NCI-H1694 treated with DMSO at 0.1 percent for 48 hours (cell line): Measurements from ENCODE around the gene BUB1B.
"Not testable (repeated sequence)": the region's sequence is repeated elsewhere in the genome, so short reads cannot be mapped to it uniquely, and the experiment has no call there.

Experiments
- DNase-seq: peaks from one replicate; lab custom pipeline; 2025; lab: John Stamatoyannopoulos, UW

BUB1B gene

DNA sequence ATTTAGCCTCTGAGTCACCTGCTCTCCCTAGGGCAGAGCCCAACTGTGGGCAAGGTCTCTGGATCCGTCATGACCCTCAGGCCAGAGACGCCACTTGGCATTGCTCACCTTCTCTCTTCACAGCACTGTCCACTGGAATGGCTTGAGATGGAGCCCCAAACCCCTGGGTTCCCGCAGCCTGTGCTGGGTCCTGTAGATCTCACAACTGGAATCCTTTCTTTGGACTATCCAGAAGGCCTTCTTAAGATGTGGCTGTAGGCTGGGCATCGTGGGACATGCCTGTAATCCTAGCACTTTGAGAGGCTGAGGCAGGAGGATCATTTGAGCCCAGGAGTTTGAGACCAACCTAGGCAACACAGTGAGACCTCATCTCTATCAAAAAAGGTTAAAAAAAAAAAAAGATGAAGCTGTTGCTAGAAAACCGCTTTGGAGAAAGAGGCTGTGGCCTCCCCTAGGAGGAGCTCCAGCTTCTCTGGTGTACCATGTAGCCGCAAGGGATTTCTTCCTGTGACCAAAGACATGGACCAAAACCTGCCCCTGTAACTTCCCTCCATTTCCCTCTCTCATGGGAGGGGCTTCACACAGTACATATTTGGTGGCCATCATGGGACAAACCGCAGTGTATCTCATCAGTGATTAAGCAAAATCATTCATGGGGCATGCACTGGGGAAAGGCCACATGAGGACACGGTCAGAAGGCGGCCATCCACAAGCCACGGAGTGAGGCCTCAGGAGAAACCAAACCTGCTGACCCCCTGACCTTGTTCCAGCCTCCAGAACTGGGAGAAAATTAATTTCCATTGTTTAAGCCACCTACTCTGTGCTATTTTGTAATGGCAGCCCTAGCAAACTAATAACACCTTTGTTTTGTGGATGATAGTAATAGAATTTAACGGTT is 23.3 kb upstream of the BUB1B start:
- no peak for DNase-seq

DNA sequence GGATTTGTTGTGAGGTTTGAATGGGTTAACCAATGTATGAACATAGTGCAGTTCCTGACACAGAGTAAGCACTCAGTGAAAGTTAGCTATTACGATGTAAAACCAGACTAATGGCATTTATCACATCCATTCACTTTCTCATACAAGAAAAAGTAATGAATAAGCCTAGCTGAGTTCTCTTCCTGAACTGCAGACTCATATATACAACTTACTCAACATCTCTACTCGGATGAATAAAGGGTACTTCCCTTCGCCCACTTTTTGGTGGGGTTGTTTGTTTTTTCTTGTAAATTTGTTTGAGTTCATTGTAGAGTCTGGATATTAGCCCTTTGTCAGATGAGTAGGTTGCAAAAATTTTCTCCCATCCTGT is 22.7 kb upstream of the BUB1B start:
- not testable (repeated sequence) for DNase-seq

DNA sequence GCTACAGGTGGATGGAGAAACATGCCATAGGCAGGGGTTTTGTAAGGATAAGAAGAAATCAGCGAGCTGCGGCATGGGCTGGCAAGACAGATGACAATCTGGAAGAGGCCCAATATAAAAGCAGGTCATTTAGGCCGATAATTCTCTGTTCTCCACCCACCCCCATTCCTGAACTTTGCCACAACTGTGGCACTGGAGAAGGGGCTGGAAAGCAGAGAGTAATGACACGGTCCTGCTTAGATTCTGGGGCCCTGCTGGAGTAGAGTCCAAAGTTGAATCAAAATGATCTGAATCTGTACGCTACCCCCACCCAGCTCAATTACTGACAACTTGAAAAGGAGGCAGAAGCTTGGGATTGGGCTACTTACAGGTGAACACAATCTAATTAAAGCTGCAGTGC is 18.4 kb upstream of the BUB1B start:
- no peak for DNase-seq

DNA sequence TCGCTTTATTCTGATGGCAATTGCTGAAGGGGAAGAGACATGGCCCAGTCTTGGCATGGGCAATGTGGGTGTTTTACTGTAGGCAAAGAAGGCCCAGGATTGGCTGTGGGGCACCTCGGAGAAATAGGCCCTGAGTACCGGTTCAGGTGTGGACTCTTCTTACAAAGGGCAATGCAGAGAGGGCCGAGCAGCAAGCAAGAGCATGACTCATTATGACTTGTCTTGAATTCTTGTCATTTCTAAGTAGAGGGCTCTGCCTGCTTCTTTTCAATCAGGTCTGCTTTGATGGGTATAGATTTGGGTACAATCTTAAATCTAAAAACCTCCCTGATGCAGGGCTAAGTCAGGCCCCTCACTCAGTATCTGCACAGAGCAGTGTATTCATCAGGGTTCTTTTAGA is 14.8 kb upstream of the BUB1B start:
- no peak for DNase-seq

DNA sequence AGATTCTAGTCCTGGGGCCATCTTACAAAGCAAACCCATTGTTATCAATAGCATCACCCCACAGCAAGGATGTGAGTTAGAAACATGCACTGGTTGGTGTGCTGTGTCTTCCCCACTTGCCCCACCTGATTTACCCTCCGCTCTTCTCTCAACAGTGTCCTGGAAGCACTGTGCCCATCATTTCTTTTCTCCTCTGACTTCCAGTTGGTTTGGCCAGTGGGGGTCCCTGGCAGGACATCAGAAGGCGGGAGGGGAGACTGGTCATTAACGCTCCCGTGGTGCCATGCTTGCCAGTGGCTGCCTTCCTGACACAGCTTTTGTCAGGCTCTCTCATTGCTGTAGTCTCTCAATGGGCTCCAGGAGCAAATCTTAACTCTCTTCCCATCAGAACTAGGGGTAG is 11.5 kb upstream of the BUB1B start:
- DNase-seq = no peak

DNA sequence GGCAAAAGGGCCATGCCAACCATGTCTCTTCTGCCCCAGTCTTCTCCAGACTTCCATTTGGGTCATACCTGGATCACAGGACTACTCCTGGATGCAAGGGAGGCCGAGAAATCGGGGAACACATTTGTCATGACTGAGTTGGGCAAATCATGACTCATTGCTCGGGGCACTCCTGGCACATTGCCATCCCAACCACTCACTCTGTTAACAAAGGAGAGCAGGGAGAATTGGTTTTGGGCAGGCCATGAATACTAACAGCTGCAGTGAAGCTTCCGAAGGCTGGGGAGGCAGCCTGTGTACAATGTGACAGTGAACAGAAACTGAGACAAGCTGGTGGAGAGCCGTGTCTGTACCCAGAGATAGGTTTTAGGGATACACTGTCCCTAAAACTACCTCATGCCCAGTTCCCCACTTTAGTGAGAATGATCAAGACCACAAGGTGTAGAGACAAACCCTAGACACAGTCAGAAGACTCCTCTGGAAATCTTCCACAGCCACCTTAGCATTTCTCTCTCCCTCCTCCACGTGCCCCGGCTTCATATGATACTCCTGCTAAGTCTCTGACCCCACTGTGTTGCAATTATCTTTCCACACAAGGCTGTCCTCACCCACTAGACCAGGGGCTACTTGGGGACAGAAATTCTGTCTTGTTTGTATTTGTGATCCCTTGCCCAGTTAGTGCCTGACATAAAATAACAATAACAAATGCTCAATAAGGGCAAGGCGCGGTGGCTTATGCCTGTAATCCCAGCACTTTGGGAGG is 10.5 kb upstream of the BUB1B start:
- DNase-seq = no peak

DNA sequence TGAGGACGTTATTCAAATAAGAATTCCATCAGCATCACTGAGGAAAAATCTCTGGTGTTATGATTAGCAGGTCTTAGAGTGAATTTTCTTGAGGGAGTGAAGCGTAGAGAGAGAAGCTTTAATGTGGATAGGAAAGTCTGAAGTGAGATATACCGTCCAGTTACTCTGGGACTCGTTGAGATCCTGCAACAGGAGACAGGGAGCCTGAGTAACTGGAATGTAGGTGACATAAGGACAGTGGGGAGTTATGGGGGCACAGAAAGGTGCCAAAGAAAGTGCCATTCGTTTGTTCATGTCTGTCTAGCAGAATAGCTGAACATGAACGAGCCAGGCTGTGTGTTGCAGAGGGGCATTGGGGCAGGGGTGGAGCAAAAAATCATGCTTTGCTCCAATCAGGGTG is 9.4 kb upstream of the BUB1B start:
- no peak for DNase-seq

DNA sequence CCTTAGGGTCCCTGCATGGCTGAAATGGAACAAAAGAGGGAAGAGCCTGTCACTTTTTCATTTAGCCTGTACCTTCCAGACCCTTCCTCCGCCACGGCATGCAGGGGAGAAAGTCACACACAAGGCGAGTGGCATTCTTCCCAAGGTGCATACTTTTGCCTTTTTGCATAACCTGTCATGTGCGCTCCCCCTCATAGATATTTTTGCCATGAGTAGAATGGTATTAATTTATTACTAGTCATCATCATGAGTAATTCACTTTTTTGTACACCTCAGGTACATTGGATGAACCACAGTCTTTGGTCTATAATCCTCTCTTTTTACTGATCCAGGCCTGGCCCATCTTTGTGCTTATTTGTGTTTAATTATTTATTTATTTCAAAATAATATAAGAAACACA is 8.9 kb upstream of the BUB1B start:
- no peak for DNase-seq

DNA sequence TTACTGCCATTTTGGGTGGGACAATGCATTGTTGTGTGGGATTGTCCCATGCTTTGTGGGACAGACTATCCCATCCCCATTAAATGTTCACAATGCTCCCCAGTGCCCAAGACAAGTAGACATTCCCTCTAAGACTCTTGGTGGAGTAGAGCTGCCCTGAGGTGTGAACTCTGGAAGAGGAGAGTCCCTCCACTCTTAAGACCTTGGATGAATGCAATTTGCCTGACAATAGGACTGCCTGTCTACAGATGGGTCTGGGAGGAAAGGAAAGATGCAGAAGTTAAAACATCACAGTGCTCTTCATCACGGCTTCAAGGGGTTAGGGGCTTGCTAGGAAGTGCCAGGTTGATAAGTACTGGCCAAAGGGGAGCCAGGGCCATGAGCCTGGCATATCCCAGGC is 6.0 kb upstream of the BUB1B start:
- not testable (repeated sequence) for DNase-seq

DNA sequence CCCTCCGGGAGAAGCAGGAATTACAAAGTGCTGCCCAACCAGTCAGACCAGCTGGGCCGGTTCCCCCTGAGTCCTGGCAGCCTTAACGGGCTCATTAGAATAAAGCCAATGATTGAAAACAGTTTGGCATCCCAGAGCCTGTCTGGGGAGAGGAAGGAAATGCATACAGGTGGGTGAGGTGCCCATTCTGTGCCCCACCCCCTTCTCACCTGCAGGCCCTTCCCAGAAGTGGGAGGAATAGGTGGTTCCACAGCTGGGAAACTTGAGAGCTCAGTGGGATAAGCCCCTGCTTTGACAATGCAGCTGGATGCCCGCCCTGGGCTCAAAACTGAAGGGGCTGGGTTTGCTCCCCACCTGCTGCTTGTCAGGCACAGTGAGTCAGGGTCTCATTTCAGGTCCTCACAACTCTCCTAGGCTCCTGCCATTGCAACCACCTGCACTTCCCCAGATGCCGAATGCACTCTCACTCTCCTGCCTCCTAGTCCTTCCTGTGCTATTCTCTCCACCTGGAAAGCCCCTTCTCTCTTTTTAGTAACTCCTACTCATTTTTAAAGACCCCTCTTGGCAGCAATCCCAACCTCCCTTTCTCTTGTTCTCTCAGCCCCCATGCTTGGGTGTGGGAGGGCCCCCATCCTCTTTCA is 5.5 kb upstream of the BUB1B start:
- no peak for DNase-seq

DNA sequence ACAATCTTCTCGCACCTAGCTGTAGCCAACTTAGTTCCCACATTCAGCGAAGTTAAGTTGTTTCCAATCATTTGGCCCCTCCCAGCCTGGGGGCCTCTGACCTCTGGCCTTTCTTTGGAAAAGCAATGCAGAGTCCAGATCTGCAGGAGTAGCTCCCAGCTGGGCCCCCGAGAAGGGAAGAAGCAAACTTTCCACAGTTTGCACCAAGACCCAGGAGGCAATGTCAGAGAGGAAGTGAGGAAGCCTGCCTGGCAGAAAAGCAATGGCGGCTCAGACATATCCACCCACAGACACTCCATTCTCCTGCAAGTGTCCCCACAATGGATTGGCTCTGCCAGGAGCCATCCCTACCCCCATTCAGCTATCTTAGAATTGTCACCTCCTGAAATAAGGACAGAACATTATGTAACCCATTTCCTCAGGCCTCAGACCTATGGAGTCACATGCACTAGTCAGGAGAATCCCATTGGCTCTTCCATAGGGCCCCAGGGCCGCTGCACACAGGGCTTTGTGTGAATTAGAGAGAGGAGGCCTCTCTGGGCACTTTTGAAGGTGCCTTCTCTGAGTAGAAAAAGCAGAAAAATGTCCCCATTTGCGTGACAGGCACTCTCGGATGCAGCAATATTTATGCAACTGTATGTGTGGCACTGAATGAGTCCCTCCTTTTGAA is 3.0 kb upstream of the BUB1B start:
- DNase-seq = no peak

DNA sequence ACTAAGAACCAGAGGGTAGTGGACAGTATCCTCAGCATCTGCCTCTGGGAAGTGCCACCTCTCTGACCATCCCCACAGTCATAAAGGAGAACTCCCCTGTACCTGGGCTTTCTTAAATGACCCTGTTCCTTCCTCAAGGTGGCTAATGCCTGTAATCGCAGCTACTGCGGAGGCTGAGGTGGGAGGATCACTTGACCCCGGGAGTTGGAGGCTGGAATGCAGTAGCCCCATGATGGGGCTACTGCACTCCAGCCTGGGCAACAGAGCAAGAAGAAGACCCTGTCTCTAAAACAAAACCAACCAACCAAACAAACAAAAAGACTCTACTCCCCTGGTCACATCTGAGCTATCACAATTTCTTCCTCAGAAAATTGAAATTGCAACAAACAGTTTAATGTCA is 848 bp upstream of the BUB1B start:
- DNase-seq = no peak

DNA sequence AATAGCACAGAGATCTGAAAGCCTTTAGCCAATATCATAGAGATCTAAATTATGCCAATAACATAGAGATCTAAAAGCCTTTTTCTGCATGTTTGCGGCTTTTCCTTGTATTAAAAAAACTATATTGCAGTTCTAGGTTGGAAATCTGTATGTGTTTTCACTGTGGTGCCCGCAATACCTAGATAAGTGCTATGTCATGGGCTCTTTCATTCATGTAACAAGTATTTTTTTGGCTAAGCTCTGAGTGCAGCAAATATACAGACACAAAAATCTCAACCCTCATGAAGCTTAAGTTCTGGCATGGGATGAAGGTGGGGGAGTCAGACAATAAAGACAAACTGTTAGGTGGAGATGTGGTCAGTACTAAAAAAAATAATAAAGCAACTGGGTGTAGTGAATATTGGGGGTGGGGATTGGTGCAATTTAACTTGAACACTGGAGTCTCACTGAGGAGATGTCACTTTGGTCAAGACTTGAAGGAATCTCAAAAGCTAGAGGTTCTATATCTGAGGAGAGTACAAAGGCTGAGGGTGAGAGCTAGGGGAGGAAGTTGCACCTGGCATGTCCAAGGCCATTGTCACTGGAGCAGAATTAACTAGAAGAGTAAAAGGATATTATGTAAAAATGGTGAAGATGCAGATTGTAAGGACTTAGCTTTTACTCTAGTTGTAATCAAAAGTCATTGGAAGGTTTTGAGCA is 973 bp downstream of the BUB1B start:
- DNase-seq = no peak

DNA sequence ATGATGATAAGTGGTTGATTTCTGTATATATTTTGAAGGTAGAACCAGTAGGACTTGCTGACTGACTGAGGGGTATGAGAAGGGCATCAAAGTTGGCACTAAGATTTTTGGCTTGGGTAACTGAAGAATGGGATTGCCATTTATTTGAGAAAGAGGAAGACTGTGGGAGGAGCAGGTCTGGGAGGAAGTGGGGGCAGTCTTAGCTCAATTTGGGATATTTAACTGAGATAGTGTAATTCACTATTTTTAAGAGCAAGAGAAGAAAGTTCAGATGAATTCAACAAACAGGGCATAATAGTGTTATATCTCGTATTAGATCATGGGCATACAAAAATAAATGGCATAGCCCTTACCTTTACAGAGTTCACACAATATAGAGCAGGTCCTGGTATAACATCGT is 1.7 kb downstream of the BUB1B start:
- no peak for DNase-seq

DNA sequence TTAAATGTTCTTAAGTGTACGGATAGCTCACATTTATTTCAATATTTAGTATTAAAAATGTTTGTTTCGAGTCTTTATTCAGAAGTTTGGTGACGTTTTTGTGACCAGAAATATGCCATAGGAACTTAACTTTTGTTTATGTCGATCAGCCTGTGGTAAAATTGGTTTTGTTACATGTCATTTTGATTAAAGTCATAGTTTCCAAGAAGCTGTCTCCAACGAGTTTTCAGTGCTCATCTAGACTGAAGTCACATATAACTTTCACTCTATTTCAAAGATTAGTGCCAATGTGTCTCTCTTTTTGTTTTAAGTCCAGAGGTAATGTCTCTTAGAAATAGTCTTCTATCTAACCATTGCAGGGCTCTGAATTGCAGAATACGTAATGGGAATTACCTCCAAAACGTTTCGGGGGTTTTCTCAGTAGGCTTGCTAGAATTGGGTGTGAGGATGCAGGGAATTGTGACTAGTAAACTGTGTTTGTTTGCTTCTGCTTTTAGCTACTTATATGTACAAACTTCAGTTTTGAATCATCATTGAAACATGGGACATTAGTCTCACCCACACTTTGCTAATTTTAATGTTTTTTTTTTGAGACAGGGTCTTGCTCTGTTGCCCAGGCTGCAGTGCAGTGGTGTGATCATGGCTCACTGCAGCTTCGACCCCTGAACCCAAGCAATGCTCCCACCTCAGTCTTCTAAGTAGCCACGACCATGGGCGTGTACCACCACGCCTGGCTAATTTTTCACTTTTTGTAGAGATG is 3.0 kb downstream of the BUB1B start:
- no peak for DNase-seq

DNA sequence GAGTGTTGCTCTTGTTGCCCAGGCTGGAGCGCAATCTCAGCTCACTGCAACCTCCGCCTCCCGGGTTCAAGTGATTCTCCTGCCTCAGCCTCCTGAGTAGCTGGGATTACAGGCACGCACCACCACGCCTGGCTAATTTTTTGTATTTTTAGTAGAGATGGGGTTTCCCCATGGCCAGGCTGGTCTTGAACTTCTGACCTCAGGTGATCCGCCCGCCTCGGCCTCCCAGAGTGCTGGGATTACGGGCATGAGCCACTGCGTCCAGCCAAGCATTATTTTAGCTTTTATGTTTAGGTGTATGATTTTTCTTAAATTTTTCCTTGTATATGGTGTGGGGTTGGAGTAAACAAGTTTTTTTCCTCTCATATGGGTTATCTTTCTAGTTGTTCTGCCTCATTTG is 6.5 kb downstream of the BUB1B start:
- not testable (repeated sequence) for DNase-seq

DNA sequence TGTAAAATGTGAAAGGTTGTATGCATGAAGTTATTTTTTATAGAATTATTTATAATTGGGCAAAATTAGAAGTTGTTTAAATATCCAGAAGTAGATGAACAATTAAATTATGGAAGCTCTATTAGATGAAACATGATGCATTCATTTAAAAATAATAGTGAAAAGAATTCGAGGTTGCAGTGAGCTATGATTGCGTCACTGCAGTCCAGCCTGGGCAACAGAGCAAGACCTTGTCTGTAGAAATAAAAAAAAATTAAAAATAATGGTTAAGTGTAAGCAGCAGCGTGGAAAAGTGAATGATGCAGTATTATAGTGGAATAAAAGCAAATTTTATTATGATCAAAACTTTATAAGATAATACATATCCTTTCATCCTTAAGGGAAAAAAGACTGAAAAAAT is 14.3 kb downstream of the BUB1B start:
- DNase-seq = no peak

DNA sequence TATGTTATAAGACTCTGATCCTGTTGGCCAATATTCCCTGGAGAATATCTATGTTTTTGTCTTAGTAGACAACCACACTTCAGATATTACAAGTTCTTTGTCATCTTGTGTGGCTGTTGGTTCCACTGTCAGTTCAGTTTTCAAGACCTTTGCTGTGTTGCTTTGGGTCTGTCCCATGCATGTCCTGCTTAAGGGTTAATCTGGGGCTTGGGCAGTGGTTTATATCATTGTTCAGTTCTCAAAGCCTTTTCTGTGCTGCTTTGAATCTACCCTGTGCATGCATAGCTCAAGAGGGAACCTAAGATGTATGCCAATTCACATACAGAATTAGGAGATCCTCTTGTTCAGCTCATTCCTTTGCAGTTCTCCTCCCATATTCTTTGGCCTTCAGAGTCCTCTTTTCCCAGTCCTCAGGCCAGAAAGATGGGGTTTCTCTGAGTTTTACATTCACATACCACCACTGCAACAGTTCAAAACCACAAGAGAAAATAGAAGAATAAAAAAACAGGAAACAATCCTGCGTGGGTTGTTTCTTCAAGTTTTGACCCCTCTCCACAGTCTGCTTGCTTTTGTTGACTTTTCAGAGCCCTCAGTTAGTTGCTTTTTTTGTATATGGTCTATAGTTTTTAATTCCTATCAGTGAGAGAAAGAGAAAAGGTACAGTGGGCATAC is 21.6 kb downstream of the BUB1B start:
- no peak for DNase-seq

DNA sequence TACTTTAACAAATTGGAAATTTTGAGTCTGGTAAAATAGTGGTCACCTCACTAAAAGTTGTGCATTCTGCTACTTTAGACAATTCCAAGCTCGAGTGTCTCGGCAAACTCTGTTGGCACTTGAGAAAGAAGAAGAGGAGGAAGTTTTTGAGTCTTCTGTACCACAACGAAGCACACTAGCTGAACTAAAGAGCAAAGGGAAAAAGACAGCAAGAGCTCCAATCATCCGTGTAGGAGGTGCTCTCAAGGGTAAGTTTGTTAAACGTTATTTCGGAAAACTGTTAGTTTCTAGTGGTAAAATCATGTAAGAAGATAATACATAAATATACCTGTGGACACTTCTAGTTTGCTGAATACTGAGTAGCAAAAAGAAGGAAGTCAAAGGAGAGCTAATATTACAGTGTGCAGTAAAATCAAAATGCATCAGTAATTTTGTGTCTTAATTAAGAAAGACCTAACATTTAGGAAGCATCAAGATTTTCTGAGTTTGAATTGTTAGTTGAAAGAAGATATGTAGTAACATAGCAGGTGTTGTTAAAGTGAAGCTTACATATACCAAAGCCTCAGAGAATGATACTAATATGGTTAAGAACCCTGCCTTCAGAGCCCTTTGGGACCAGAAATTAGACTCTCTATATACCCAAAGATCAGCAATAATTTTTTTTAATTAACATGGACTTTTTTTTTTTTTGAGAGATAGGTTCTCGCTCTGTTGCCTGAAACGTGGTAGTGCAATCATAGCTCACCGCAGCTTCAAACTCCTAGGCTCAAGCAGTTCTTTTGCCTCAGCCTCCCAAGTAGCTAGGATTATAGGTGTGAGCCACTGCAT is 23.0 kb downstream of the BUB1B start:
- DNase-seq = no peak

DNA sequence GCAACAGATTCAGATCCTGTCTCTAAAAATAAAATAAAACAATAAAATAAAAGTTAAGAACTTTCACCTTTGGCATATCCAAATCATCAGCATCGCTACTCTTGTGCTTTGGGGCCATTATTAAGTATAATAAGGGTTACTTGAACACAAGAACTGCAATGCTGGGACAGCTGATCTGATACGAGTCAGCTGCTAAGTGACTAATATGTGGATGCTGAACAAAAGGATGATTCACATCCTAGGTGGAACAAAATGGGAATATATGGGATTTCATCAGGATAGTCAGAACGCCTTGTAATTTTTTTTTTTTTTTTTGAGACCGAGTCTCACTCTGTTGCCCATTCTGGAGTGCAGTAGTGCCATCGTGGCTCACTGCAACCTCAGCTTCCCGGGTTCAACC is 29.7 kb downstream of the BUB1B start:
- DNase-seq = no peak
